Mammary epithelial cell (primary cell): ENCODE results near the gene OR10G2.

Experiments
- CTCF ChIP-seq, 2 donors: IDR thresholded peaks in 1 of 2; conservative IDR thresholded peaks in 1 of 2; 2 replicates each; pipeline ENCODE4 v1.5.1; 2011 to 2012; ENCODE audit warnings: inconsistent platforms in 2 of 2, low read length in 2 of 2, mild to moderate bottlenecking in 2 of 2, control low read depth in 1 of 2, low read depth in 1 of 2; ENCODE audit not compliant: insufficient read depth in 1 of 2; ENCODE audit errors: extremely low read depth in 1 of 2
- EZH2 ChIP-seq: IDR thresholded peaks from 2 replicates; pipeline ENCODE4 v1.6.1; 2012; ENCODE audit warnings: low read length, inconsistent platforms, borderline replicate concordance

GRCh38 chr14:21643407-21643806 is 8.7 kb upstream of the OR10G2 start:
- TF ChIP-seq CTCF (conservative IDR thresholded peaks at IDR 0.05 in 1 of 2, IDR thresholded peaks at IDR 0.05 in 1 of 2; ENCODE audit: extremely low read depth in 1 of 2, insufficient read depth in 1 of 2, low read depth in 1 of 2, low read length in 2 of 2), result no peak
- no peak for TF ChIP-seq EZH2
